Endothelial cell of umbilical vein (primary cell): ENCODE data around the gene SERINC2. TPM values are rescaled to one million over a fixed set of nuclear protein-coding genes. Genes with fewer than 3 reads are reported as not detected.

Source experiments
- BruUV-seq: library from RNA; stranded (reverse); fragments of 400-500 nt; replicated peaks from 2 replicates; lab custom pipeline; 2021; lab: Mats Ljungman, UMichigan
- CTCF ChIA-PET: fragments of 300-600, 350-600 bp; sonication (Branson Sonifier 250); formaldehyde crosslinking; loops from one replicate; lab custom pipeline; 2021; ENCODE audit warnings: antibody characterized with exemption, inconsistent platforms; lab: Charles Lee
- POLR2A ChIA-PET: fragments of 300-600, 350-600 bp; sonication (Branson Sonifier 250); formaldehyde crosslinking; loops from one replicate; lab custom pipeline; 2021; ENCODE audit warnings: antibody characterized with exemption, inconsistent platforms; lab: Charles Lee
- DNase-seq: peaks from one replicate; pipeline ENCODE4 v3.0.0-alpha.2; 2011; ENCODE audit warnings: low read depth, low spot score
- FAIRE-seq: peaks from 2 replicates; lab custom pipeline; 2011; peaks lifted over from hg19 to GRCh38; lab: Jason Lieb, UNC
- H2AFZ ChIP-seq: 2 replicates; pipeline ENCODE4 v1.6.0; 2012; ENCODE audit warnings: low read depth, low read length, control low read depth, inconsistent platforms
- H3K27ac ChIP-seq: 2 replicates; pipeline ENCODE4 v1.5.1; 2011; ENCODE audit warnings: low read depth, mild to moderate bottlenecking, control low read depth, low read length, moderate library complexity; ENCODE audit not compliant: insufficient read depth
- H3K27me3 ChIP-seq, 2 experiments: 2 replicates each; pipeline versions ENCODE4 v1.6.0 to v1.6.1; 2011; ENCODE audit warnings: low read length in 2 of 2, mixed read lengths in 1 of 2; ENCODE audit not compliant: control insufficient read depth in 2 of 2, insufficient read depth in 2 of 2
- H3K36me3 ChIP-seq, 2 experiments: 2 replicates in 1 of 2; 3 replicates in 1 of 2; pipeline ENCODE4 v1.5.1; 2011; ENCODE audit warnings: low read length in 2 of 2, mild to moderate bottlenecking in 1 of 2, moderate library complexity in 1 of 2; ENCODE audit not compliant: control insufficient read depth in 2 of 2, insufficient read depth in 2 of 2; ENCODE audit errors: extremely low read depth in 1 of 2
- H3K4me1 ChIP-seq: 3 replicates; pipeline ENCODE4 v1.5.1; 2011; ENCODE audit warnings: mild to moderate bottlenecking, low read length; ENCODE audit not compliant: control insufficient read depth, insufficient read depth; ENCODE audit errors: extremely low read depth
- H3K4me2 ChIP-seq: 2 replicates; pipeline ENCODE4 v1.6.1; 2011; ENCODE audit warnings: low read length, control low read depth, mixed read lengths; ENCODE audit not compliant: insufficient read depth
- H3K4me3 ChIP-seq, 3 experiments: fragments of 200-600 bp in 1 of 3; sonication (generic), shearing (Covaris generic) in 1 of 3; replicated peaks in 1 of 3; 2 replicates each; pipeline ENCODE4 v1.5.1; 2011 to 2016; ENCODE audit warnings: control low read depth in 3 of 3, low read length in 3 of 3, mild to moderate bottlenecking in 2 of 3, inconsistent platforms in 1 of 3, low read depth in 1 of 3, moderate library complexity in 1 of 3; ENCODE audit not compliant: insufficient read depth in 1 of 3
- H3K79me2 ChIP-seq: 2 replicates; pipeline ENCODE4 v1.6.0; 2012; ENCODE audit warnings: low read length, inconsistent platforms; ENCODE audit not compliant: control insufficient read depth, insufficient read depth
- H3K9ac ChIP-seq: replicated peaks from 2 replicates; pipeline ENCODE3; 2011; ENCODE audit warnings: low read length, control low read depth; ENCODE audit not compliant: insufficient read depth; ENCODE audit errors: extremely low read depth
- H3K9me1 ChIP-seq: replicated peaks from 3 replicates; pipeline ENCODE4 v1.6.0; 2011; ENCODE audit warnings: mild to moderate bottlenecking, low read length; ENCODE audit not compliant: control insufficient read depth, insufficient read depth; ENCODE audit errors: extremely low read depth
- H3K9me3 ChIP-seq: replicated peaks from 2 replicates; pipeline ENCODE4 v1.5.1; 2012; ENCODE audit warnings: low read length, inconsistent platforms; ENCODE audit not compliant: control insufficient read depth, insufficient read depth
- H4K20me1 ChIP-seq: replicated peaks from 2 replicates; pipeline ENCODE3; 2011; ENCODE audit warnings: mild to moderate bottlenecking, low read length; ENCODE audit not compliant: control insufficient read depth, insufficient read depth; ENCODE audit errors: extremely low read depth
- CTCF ChIP-seq, 2 donors: IDR thresholded peaks; 1 replicate in 1 of 2; 2 replicates in 1 of 2; pipeline ENCODE4 v1.5.1; 2011; ENCODE audit warnings: low read length in 2 of 2, mild to moderate bottlenecking in 2 of 2, moderate library complexity in 2 of 2, control low read depth in 1 of 2, inconsistent platforms in 1 of 2, low read depth in 1 of 2; ENCODE audit not compliant: insufficient read depth in 1 of 2; ENCODE audit errors: extremely low read depth in 1 of 2
- EZH2 ChIP-seq: IDR thresholded peaks from 2 replicates; pipeline ENCODE4 v1.6.1; 2012; ENCODE audit warnings: borderline replicate concordance, low read depth, mild to moderate bottlenecking, moderate library complexity, low read length, inconsistent platforms; ENCODE audit not compliant: severe bottlenecking
- FOS ChIP-seq: IDR thresholded peaks from 2 replicates; pipeline ENCODE4 v1.6.1; 2011; ENCODE audit warnings: mild to moderate bottlenecking, low read length, moderate library complexity, borderline replicate concordance; ENCODE audit not compliant: insufficient read depth
- GATA2 ChIP-seq: IDR thresholded peaks from 2 replicates; pipeline ENCODE4 v1.7.0; 2011; ENCODE audit warnings: low read depth, mild to moderate bottlenecking, moderate library complexity, mixed read lengths, low read length; ENCODE audit not compliant: insufficient read length, insufficient read depth
- JUN ChIP-seq: IDR thresholded peaks from 2 replicates; pipeline ENCODE4 v1.6.1; 2011; ENCODE audit warnings: borderline replicate concordance, low read depth; ENCODE audit not compliant: insufficient read length, insufficient read depth
- MAX ChIP-seq: IDR thresholded peaks from 2 replicates; pipeline ENCODE4 v1.6.1; 2011; ENCODE audit not compliant: insufficient read depth, insufficient read length
- MYC ChIP-seq: IDR thresholded peaks from one replicate; pipeline ENCODE4 v1.6.1; 2011; ENCODE audit warnings: mild to moderate bottlenecking, low read depth, low read length
- POLR2A ChIP-seq: IDR thresholded peaks from 2 replicates; pipeline ENCODE4 v1.6.1; 2012; ENCODE audit warnings: low read depth, mild to moderate bottlenecking, control low read depth, low read length
- POLR2AphosphoS5 ChIP-seq: IDR thresholded peaks from 2 replicates; pipeline ENCODE4 v1.6.1; 2012; ENCODE audit warnings: low read depth, mild to moderate bottlenecking, control low read depth, low read length, moderate library complexity; ENCODE audit not compliant: insufficient read depth
- dilution Hi-C: fragments of 300-500 bp; cut with MboI; formaldehyde crosslinking; loops from one replicate; pipeline ENCODE4 v1.15.0; 2019; ENCODE audit warnings: low sequenced_read_pairs; ENCODE audit not compliant: extremely low pct_ligation_motif_present
- intact Hi-C: fragments of 100-400 bp; cut with micrococcal nuclease; formaldehyde crosslinking; loops from one replicate; pipeline ENCODE4 v1.10.0; 2022
- polyA plus RNA-seq, 4 experiments: library from polyadenylated mRNA; depleted of rRNA in 3 of 4; stranded (reverse) in 3 of 4; unstranded in 1 of 4; fragments of >200 nt; gene quantifications; 2 replicates each; pipeline versions ENCODE4 v1.2.1 to v1.2.3, GENCODE V29; 2011 to 2012; ENCODE audit warnings: missing spikeins in 1 of 4
- total RNA-seq: library from RNA; stranded (reverse); gene quantifications from 2 replicates; pipeline ENCODE4 v1.2.3, GENCODE V29; 2021

The SERINC2 gene
- total and polyA plus RNA-seq, 2 donors (not counting 3 experiments of a cell fraction or from before 2014, with no cell fraction given) = 19.4 to 34.6 TPM

DNA sequence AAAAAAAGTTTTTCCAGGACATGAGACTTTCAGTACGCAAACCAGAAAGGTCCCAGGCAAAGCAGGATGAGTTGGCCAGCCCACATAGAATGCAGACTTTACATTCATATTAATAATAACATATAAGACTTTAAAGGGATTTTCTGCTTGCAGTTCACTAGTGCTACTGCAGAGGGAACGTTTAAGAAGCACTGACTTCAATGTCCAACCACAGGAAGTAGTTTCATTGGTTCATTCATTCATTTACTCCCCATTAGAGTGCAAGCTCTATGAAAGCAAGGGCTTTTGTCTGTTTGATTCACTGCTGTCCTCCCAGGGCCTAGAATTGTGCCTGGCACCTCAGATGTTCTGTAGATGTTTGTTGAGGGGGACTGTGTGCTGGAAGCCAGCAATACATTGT is 11.8 kb upstream of the SERINC2 start:
- no TSS peak for BruUV-seq
- H3K4me1 ChIP-seq = no peaks in the 10 kb centered on the region
- H3K9me3 ChIP-seq = no peaks in the 10 kb centered on the region
- TF ChIP-seq GATA2 (no peak), POLR2AphosphoS5 (no peak), JUN (no peak), MAX (no peak), MYC (no peak), EZH2 (no peak), FOS (no peak), POLR2A (no peak), CTCF (IDR thresholded peaks at IDR 0.05; ENCODE audit: extremely low read depth in 1 of 2, insufficient read depth in 1 of 2, low read depth in 1 of 2, low read length in 2 of 2) (no peak)
- no peaks in the 10 kb centered on the region for H4K20me1 ChIP-seq
- no peak overlapping the region for H2AFZ ChIP-seq
- no peak overlapping the region for H3K9ac ChIP-seq
- intact Hi-C loops = no loop called here
- FAIRE-seq (no peak), DNase-seq (no peak)
- POLR2A ChIA-PET = no interaction called here
- H3K79me2 ChIP-seq = no peaks in the 10 kb centered on the region
- no peaks in the 10 kb centered on the region for H3K27me3 ChIP-seq
- H3K4me3 ChIP-seq = no peak overlapping the region
- H3K27ac ChIP-seq = no peak overlapping the region
- H3K9me1 ChIP-seq = no peaks in the 10 kb centered on the region
- no peaks in the 10 kb centered on the region for H3K36me3 ChIP-seq
- CTCF ChIA-PET = interaction anchor here (13.9 kb wide), 1 partner anchor 18 kb away, joined by 236 read pairs; the partner anchor contains the start of gene SERINC2
- H3K4me2 ChIP-seq = no peak overlapping the region
- dilution Hi-C loops = no loop called here
